ENCODE data around the gene ALDH1A3. TPM values are rescaled to one million over a fixed set of nuclear protein-coding genes. Genes with fewer than 3 reads are reported as not detected.

ALDH1A3 gene
- total RNA-seq, 4 donors from 2014 or later = 6.7 to 39.4 (median 17.9) TPM

- TF ChIP-seq POLR2AphosphoS5 (IDR thresholded peaks at IDR 0.05) (peak in 2 of 3 donors; percentile 23 to 62), POLR2A (IDR thresholded peaks at IDR 0.05) (no peak)
- intact Hi-C loops (cut with DNase I; ENCODE audit: low total_unique reads) = no loop called here
- no peak for DNase-seq
- WGBS, 2 donors (ENCODE audit: low coverage in 1 of 2) = 51 to 53% methylated on average over 8 of the region's 8 CpGs
- in situ Hi-C loops (cut with MboI; ENCODE audit: low pct_ligation_motif_present in 1 of 4, low pct_unique_long_range_greater_than_20kb in 1 of 4, low sequenced_read_pairs in 3 of 4) = loop anchor here in 1 of 4 donors (5.0 kb wide), 1 partner anchor 77 kb away; no protein-coding TSS in a partner anchor
- H3K27me3 ChIP-seq = no peaks in the 10 kb centered on the region
- H3K27ac ChIP-seq = peak overlapping the region; percentile 52 to 70 (median 60)
- H3K4me3 ChIP-seq = no peak overlapping the region
- H3K36me3 ChIP-seq = no peaks in the 10 kb centered on the region
- peaks cover 0 to 48% (median 16%) of the 10 kb centered on the region in 4 donors for H3K4me1 ChIP-seq
- no peaks in the 10 kb centered on the region for H3K9me3 ChIP-seq
Measured at GRCh38 chr15:100925480-100925879, 45.8 kb downstream of the ALDH1A3 start.

- no peak for DNase-seq
- intact Hi-C loops (cut with DNase I; ENCODE audit: low total_unique reads) = no loop called here
Measured at GRCh38 chr15:100926258-100926657, 46.6 kb downstream of the ALDH1A3 start.

GRCh38 chr15:100926971-100927756, 47.5 kb downstream of the ALDH1A3 start:
- DNase-seq = no peak
- intact Hi-C loops (cut with DNase I; ENCODE audit: low total_unique reads) = no loop called here
- H3K4me3 ChIP-seq = no peak overlapping the region
- TF ChIP-seq CTCF (IDR thresholded peaks at IDR 0.05) (no peak), EP300 (IDR thresholded peaks at IDR 0.05; ENCODE audit: low read depth) (no peak), POLR2AphosphoS5 (IDR thresholded peaks at IDR 0.05) (no peak), POLR2A (IDR thresholded peaks at IDR 0.05) (no peak)
- H3K4me1 ChIP-seq = peaks cover 0 to 34% (median 16%) of the 10 kb centered on the region in 4 donors
- H3K9me3 ChIP-seq = no peaks in the 10 kb centered on the region
- H3K27me3 ChIP-seq = no peaks in the 10 kb centered on the region
- in situ Hi-C loops (cut with MboI; ENCODE audit: low pct_ligation_motif_present in 1 of 4, low pct_unique_long_range_greater_than_20kb in 1 of 4, low sequenced_read_pairs in 3 of 4) = loop anchor here in 1 of 4 donors (5.0 kb wide), 1 partner anchor 75 kb away; no protein-coding TSS in a partner anchor
- WGBS, 2 donors (ENCODE audit: low coverage in 1 of 2) = 84% methylated on average over 11 of the region's 11 CpGs; no CpG with 5 or more reads in 1 of the 2 donors
- H3K36me3 ChIP-seq = no peaks in the 10 kb centered on the region
- no peak overlapping the region for H3K27ac ChIP-seq

More at GRCh38 chr15:100926258-100926657, 46.6 kb downstream of the ALDH1A3 start:
- H3K27me3 ChIP-seq = no peaks in the 10 kb centered on the region
- peak overlapping the region; percentile 52 to 70 (median 60) for H3K27ac ChIP-seq
- peaks cover 0 to 40% (median 16%) of the 10 kb centered on the region in 4 donors for H3K4me1 ChIP-seq
- no peak overlapping the region for H3K4me3 ChIP-seq
- no peaks in the 10 kb centered on the region for H3K9me3 ChIP-seq
- in situ Hi-C loops (cut with MboI; ENCODE audit: low pct_ligation_motif_present in 1 of 4, low pct_unique_long_range_greater_than_20kb in 1 of 4, low sequenced_read_pairs in 3 of 4) = loop anchor here in 1 of 4 donors (5.0 kb wide), 1 partner anchor 76 kb away; no protein-coding TSS in a partner anchor
- H3K36me3 ChIP-seq = no peaks in the 10 kb centered on the region
- 79 to 92% methylated on average over 2 to 11 of the region's 11 CpGs for WGBS, 2 donors (ENCODE audit: low coverage in 1 of 2)
- TF ChIP-seq POLR2A (IDR thresholded peaks at IDR 0.05) (no peak), CTCF (IDR thresholded peaks at IDR 0.05) (no peak), POLR2AphosphoS5 (IDR thresholded peaks at IDR 0.05) (no peak), EP300 (IDR thresholded peaks at IDR 0.05; ENCODE audit: low read depth) (no peak)

DNA sequence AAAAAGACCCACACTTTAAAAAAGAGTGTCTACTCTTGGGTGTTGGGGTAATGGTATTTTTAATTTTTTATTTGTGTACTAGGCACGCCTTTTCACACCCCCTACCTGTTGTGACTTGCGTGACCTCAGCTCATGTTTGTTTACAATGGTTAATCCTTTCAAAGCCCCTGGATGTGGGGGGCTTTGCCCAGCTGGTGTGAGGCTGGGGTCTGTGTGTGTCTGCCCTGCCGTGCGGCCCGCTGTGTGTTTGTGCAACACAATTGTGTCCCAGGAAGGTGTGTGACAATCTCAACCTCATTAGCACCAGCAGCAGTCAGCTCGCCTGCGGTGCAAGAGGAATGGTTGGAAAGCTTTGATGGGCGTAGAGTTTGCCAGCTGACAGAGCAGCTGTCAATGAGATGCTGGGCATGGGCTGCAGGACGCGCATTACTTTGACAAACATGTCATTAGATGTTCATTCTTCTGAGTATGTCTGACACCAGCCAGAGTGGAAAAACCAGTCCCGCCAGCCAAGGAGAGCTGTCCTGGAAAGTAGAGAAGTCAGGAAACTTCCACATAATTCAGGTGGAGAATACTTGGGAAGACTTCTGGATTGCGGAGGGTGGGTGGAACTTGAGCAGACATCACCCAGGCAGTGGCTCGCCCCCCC, 49.1 kb downstream of the ALDH1A3 start:
- 76 to 77% methylated on average over 2 to 13 of the region's 13 CpGs for WGBS, 2 donors (ENCODE audit: low coverage in 1 of 2)
- H3K9me3 ChIP-seq = no peaks in the 10 kb centered on the region
- no peak overlapping the region for H3K27ac ChIP-seq
- in situ Hi-C loops (cut with MboI; ENCODE audit: low pct_ligation_motif_present in 1 of 4, low pct_unique_long_range_greater_than_20kb in 1 of 4, low sequenced_read_pairs in 3 of 4) (loop anchor here in 1 of 4 donors (5.0 kb wide), 1 partner anchor 74 kb away; no protein-coding TSS in a partner anchor), intact Hi-C loops (cut with DNase I; ENCODE audit: low total_unique reads) (no loop called here)
- H3K27me3 ChIP-seq = no peaks in the 10 kb centered on the region
- TF ChIP-seq CTCF (IDR thresholded peaks at IDR 0.05) = no peak
- TF ChIP-seq POLR2AphosphoS5 (IDR thresholded peaks at IDR 0.05) = no peak
- H3K4me3 ChIP-seq = no peak overlapping the region
- H3K36me3 ChIP-seq = peaks cover 0 to 3% (median 0%) of the 10 kb centered on the region in 4 donors
- DNase-seq = peak; percentile 63
- peaks cover 0 to 31% (median 16%) of the 10 kb centered on the region in 4 donors for H3K4me1 ChIP-seq
